ENCODE results near the gene DOK6. TPM values are rescaled to one million over a fixed set of nuclear protein-coding genes. Genes with fewer than 3 reads are reported as not detected.

The DOK6 gene
- total RNA-seq, 1 experiment from 2014 or later: not detected

DNA sequence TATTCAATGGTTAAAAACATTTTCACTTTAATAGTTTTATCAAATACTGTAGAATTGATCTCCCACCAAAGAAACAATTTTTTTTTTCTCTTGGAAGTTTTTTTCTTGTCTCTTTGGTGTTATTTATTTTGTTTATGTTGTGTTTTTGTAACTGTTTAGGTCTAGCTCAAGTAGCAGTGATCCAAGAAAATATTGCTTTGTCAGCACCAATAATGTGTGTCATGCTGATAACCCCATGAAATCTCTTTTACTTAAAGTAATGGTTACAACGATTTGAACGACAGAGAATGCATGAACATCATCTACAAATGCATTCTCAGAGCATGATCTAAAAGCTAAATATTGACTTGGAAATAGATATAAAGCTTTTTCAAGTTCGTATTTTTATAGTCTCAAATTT lies 122.9 kb downstream of the DOK6 start:
- no peaks in the 10 kb centered on the region; the same call in 1 of the 2 replicates for H3K27me3 ChIP-seq (ENCODE audit: low read length)
- H3K4me1 ChIP-seq (ENCODE audit: low read length): no peaks in the 10 kb centered on the region
- H3K9ac ChIP-seq (ENCODE audit: low read length): no peak overlapping the region

DNA sequence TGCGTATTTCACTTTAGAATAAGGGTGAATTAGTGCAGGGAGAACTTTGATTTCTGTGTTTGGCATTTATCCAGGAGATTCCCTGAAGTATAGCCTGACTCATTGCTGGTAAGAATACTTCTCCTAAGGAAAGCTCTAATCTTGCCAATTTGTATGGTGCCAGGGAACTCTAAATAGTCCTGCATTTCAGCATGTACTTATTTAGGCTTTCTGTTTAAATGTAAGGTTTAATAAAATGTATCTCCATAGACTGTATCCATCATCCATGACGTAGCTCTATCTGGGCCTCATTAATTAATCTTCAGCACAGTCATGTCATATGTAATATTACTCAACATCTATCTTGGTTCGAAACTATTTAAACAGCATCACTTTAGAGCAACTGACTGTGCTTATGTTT lies 127.7 kb downstream of the DOK6 start:
- no peaks in the 10 kb centered on the region; the same call in 1 of the 2 replicates for H3K9me2 ChIP-seq (replicated peaks; ENCODE audit: insufficient read depth, low read length)

More for the DNA sequence above, 122.9 kb downstream of the DOK6 start:
- H3K4me2 ChIP-seq (ENCODE audit: low read depth, low read length, poor library complexity, severe bottlenecking): no peak overlapping the region
- H3K9me2 ChIP-seq (replicated peaks; ENCODE audit: insufficient read depth, low read length): no peaks in the 10 kb centered on the region
- no peak overlapping the region for H3K4me3 ChIP-seq (ENCODE audit: low read length)
- no peaks in the 10 kb centered on the region for H4K20me1 ChIP-seq (ENCODE audit: insufficient read depth, low read depth, low read length)
- H3K79me2 ChIP-seq (ENCODE audit: low read length): no peaks in the 10 kb centered on the region
- no peak for DNase-seq
- no peak overlapping the region for H2AFZ ChIP-seq (ENCODE audit: low read length)
- no peaks in the 10 kb centered on the region for H3K9me3 ChIP-seq (ENCODE audit: low read length)
- H3K27ac ChIP-seq (ENCODE audit: low read length): no peak overlapping the region
- no peaks in the 10 kb centered on the region for H3K36me3 ChIP-seq (ENCODE audit: insufficient read depth, low read length)

DNA sequence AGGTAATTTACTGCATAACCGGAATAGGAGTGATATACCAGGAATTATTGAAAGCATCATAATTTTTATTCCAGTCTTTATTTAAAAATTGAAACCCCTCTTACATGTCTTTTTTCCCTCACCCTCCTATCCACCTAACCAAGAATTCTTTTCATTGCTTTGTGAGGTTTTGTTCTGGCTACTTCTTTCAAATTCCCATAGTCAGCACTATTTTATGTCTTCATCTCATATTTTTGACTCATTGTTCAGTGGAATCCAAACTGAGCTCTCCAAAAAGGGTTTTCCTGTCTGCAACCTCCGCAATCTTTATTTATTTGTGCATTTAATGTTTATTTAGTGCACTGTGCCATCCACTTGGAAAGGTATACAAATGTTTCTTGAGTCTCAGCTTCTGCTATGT lies 128.5 kb downstream of the DOK6 start:
- no peak overlapping the region for H3K27ac ChIP-seq (ENCODE audit: low read length)
- no peaks in the 10 kb centered on the region for H4K20me1 ChIP-seq (ENCODE audit: insufficient read depth, low read depth, low read length)
- no peak overlapping the region for H3K4me2 ChIP-seq (ENCODE audit: low read depth, low read length, poor library complexity, severe bottlenecking)
- H3K4me1 ChIP-seq (ENCODE audit: low read length): no peaks in the 10 kb centered on the region
- no peak for DNase-seq
- no peaks in the 10 kb centered on the region; the same call in 1 of the 2 replicates for H3K9me2 ChIP-seq (replicated peaks; ENCODE audit: insufficient read depth, low read length)
- no peak overlapping the region for H3K9ac ChIP-seq (ENCODE audit: low read length)
- no peak overlapping the region for H2AFZ ChIP-seq (ENCODE audit: low read length)
- H3K27me3 ChIP-seq (ENCODE audit: low read length): no peaks in the 10 kb centered on the region; the same call in 1 of the 2 replicates
- no peaks in the 10 kb centered on the region for H3K79me2 ChIP-seq (ENCODE audit: low read length)
- no peaks in the 10 kb centered on the region for H3K9me3 ChIP-seq (ENCODE audit: low read length)
- no peaks in the 10 kb centered on the region for H3K36me3 ChIP-seq (ENCODE audit: insufficient read depth, low read length)
- no peak overlapping the region for H3K4me3 ChIP-seq (ENCODE audit: low read length)

More for the DNA sequence above, 127.7 kb downstream of the DOK6 start:
- H3K4me1 ChIP-seq (ENCODE audit: low read length): no peaks in the 10 kb centered on the region
- H3K9ac ChIP-seq (ENCODE audit: low read length): no peak overlapping the region
- H3K27ac ChIP-seq (ENCODE audit: low read length): no peak overlapping the region
- H3K9me3 ChIP-seq (ENCODE audit: low read length): no peaks in the 10 kb centered on the region
- H2AFZ ChIP-seq (ENCODE audit: low read length): no peak overlapping the region
- no peaks in the 10 kb centered on the region for H3K79me2 ChIP-seq (ENCODE audit: low read length)
- H4K20me1 ChIP-seq (ENCODE audit: insufficient read depth, low read depth, low read length): no peaks in the 10 kb centered on the region
- no peak for DNase-seq
- H3K4me2 ChIP-seq (ENCODE audit: low read depth, low read length, poor library complexity, severe bottlenecking): no peak overlapping the region
- H3K27me3 ChIP-seq (ENCODE audit: low read length): no peaks in the 10 kb centered on the region; the same call in 1 of the 2 replicates
- H3K36me3 ChIP-seq (ENCODE audit: insufficient read depth, low read length): no peaks in the 10 kb centered on the region
- no peak overlapping the region for H3K4me3 ChIP-seq (ENCODE audit: low read length)

DNA sequence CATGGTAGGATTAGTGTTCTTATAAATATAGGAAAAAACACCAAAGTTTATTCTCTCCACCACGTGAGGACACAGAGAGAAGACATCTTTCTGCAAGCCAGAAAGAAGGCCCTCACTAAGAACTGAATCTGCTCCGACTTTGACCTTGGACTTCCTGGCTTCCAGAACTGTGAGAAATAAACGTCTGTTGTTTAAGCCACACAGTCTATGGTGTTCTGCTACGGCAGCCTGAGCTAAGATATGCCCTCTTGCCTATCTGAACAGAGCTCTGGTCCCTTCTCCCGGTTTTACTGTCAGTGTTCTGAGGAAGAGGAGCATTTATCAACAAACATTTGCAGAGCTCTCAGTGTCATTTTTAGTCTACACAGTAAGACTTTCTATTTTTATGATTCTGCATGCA lies 131.3 kb downstream of the DOK6 start:
- H3K9me3 ChIP-seq (ENCODE audit: low read length): no peaks in the 10 kb centered on the region
- no peaks in the 10 kb centered on the region for H3K27me3 ChIP-seq (ENCODE audit: low read length)
- no peaks in the 10 kb centered on the region for H4K20me1 ChIP-seq (ENCODE audit: insufficient read depth, low read depth, low read length)
- H2AFZ ChIP-seq (ENCODE audit: low read length): no peak overlapping the region
- H3K79me2 ChIP-seq (ENCODE audit: low read length): no peaks in the 10 kb centered on the region
- H3K36me3 ChIP-seq (ENCODE audit: insufficient read depth, low read length): no peaks in the 10 kb centered on the region
- H3K4me3 ChIP-seq (ENCODE audit: low read length): no peak overlapping the region
- no peaks in the 10 kb centered on the region; the same call in 1 of the 2 replicates for H3K9me2 ChIP-seq (replicated peaks; ENCODE audit: insufficient read depth, low read length)
- DNase-seq: no peak
- H3K27ac ChIP-seq (ENCODE audit: low read length): no peak overlapping the region
- H3K4me2 ChIP-seq (ENCODE audit: low read depth, low read length, poor library complexity, severe bottlenecking): no peak overlapping the region
- H3K4me1 ChIP-seq (ENCODE audit: low read length): no peaks in the 10 kb centered on the region
- H3K9ac ChIP-seq (ENCODE audit: low read length): no peak overlapping the region

DNA sequence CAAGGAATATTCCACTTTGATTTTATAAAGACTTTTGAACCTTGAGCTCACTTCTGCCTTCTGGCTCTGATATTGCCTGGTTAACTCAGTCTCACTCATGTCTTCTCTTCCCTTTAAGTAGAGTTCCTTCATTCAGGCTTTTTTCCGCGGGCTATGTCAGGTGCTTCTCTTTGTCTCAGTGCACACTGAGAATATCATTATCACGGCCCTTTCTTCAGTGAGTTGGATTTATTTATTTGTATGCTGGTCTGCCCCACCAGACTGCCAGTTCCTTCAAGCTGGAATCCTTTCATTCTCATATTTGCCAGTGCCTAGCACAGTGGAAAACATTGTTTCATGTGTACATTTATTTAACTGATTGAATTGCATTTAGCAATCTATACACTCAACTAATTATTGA lies 136.5 kb downstream of the DOK6 start:
- Histone ChIP-seq H3K27ac (ENCODE audit: low read length) (no peak overlapping the region), H3K4me2 (ENCODE audit: low read depth, low read length, poor library complexity, severe bottlenecking) (no peak overlapping the region)

DNA sequence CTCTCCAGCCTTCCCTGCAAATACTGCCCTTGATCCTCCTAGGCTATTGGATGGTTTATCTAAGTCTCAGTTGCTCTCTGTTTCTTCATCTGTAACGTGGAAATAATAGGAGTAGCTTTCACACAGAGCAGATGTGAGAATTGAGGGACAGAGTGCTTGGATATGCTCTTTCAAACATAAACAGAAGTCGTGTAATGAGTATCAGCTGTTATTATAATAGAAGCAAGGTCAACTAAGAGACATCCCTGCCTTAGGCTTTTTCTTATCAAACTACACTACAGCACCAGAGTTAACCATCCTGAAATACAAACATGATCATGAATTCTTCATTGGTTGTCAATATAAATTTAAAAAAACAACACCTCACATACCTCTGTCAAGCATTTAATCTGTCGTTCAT lies 138.2 kb downstream of the DOK6 start:
- DNase-seq: no peak

More for the DNA sequence above, 136.5 kb downstream of the DOK6 start:
- H3K4me1 ChIP-seq (ENCODE audit: low read length): no peaks in the 10 kb centered on the region
- H2AFZ ChIP-seq (ENCODE audit: low read length): no peak overlapping the region
- H3K36me3 ChIP-seq (ENCODE audit: insufficient read depth, low read length): no peaks in the 10 kb centered on the region
- no peaks in the 10 kb centered on the region for H4K20me1 ChIP-seq (ENCODE audit: insufficient read depth, low read depth, low read length)
- H3K27me3 ChIP-seq (ENCODE audit: low read length): no peaks in the 10 kb centered on the region
- H3K9ac ChIP-seq (ENCODE audit: low read length): no peak overlapping the region
- DNase-seq: no peak
- 0 out of 2 replicates have a peak, but pooled peaks cover 3% of the 10 kb centered on the region for H3K9me2 ChIP-seq (replicated peaks; ENCODE audit: insufficient read depth, low read length)
- H3K9me3 ChIP-seq (ENCODE audit: low read length): no peaks in the 10 kb centered on the region
- H3K79me2 ChIP-seq (ENCODE audit: low read length): no peaks in the 10 kb centered on the region
- H3K4me3 ChIP-seq (ENCODE audit: low read length): no peak overlapping the region

DNA sequence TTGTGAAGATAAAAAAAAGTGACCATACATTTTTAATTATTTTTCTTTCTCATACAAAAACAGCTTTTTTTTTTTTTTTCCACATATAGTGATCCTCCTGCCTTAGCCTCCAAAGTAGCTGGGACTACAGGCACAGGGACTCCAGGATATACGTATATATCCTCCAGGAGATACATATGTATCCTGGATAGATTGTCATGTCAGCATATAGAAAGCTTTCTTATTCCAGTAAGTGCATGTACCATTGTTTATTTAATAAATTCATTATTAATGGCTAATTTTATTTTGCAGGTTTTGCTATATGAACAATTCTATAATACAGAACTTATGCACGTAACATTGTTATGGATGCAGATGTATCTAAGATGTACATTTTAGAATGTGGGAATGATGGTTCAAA lies 138.7 kb downstream of the DOK6 start:
- no peak for DNase-seq
- Histone ChIP-seq H3K9me3 (ENCODE audit: low read length) (no peaks in the 10 kb centered on the region), H4K20me1 (ENCODE audit: insufficient read depth, low read depth, low read length) (no peaks in the 10 kb centered on the region), H3K4me2 (ENCODE audit: low read depth, low read length, poor library complexity, severe bottlenecking) (no peak overlapping the region), H3K27ac (ENCODE audit: low read length) (no peak overlapping the region), H3K9me2 (replicated peaks; ENCODE audit: insufficient read depth, low read length) (0 out of 2 replicates have a peak, but pooled peaks cover 3% of the 10 kb centered on the region), H3K36me3 (ENCODE audit: insufficient read depth, low read length) (no peaks in the 10 kb centered on the region), H2AFZ (ENCODE audit: low read length) (no peak overlapping the region), H3K79me2 (ENCODE audit: low read length) (no peaks in the 10 kb centered on the region), H3K4me3 (ENCODE audit: low read length) (no peak overlapping the region), H3K9ac (ENCODE audit: low read length) (no peak overlapping the region), H3K4me1 (ENCODE audit: low read length) (no peaks in the 10 kb centered on the region), H3K27me3 (ENCODE audit: low read length) (no peaks in the 10 kb centered on the region)

More for the DNA sequence above, 138.2 kb downstream of the DOK6 start:
- Histone ChIP-seq H3K4me1 (ENCODE audit: low read length) (no peaks in the 10 kb centered on the region), H2AFZ (ENCODE audit: low read length) (no peak overlapping the region), H3K4me2 (ENCODE audit: low read depth, low read length, poor library complexity, severe bottlenecking) (no peak overlapping the region), H3K36me3 (ENCODE audit: insufficient read depth, low read length) (no peaks in the 10 kb centered on the region), H3K27ac (ENCODE audit: low read length) (no peak overlapping the region), H3K9me3 (ENCODE audit: low read length) (no peaks in the 10 kb centered on the region), H4K20me1 (ENCODE audit: insufficient read depth, low read depth, low read length) (no peaks in the 10 kb centered on the region), H3K9me2 (replicated peaks; ENCODE audit: insufficient read depth, low read length) (0 out of 2 replicates have a peak, but pooled peaks cover 3% of the 10 kb centered on the region), H3K9ac (ENCODE audit: low read length) (no peak overlapping the region), H3K79me2 (ENCODE audit: low read length) (no peaks in the 10 kb centered on the region), H3K27me3 (ENCODE audit: low read length) (no peaks in the 10 kb centered on the region), H3K4me3 (ENCODE audit: low read length) (no peak overlapping the region)

DNA sequence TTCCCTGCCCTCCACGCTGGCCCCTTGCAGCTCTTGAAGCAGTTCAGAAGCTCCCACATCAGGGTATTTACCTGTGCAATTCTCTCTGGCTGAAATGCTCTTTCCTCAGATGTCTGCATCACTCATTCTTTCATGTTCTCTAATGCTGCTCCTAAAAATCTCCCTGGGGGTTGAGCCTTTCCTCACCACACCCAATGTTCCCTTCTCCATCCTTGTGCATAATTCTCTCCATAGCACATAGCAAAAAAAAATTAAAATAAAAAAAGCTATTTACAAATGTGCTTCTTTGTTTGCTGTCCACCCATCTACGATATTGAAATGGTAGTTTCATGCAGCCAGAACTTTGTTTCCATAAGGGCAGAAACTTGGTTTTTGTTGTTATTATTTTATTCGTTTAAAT lies 155.5 kb downstream of the DOK6 start:
- Histone ChIP-seq H2AFZ (ENCODE audit: low read length) (no peak overlapping the region), H3K9me2 (replicated peaks; ENCODE audit: insufficient read depth, low read length) (no peaks in the 10 kb centered on the region), H3K79me2 (ENCODE audit: low read length) (no peaks in the 10 kb centered on the region), H3K36me3 (ENCODE audit: insufficient read depth, low read length) (no peaks in the 10 kb centered on the region), H3K9me3 (ENCODE audit: low read length) (no peaks in the 10 kb centered on the region), H3K9ac (ENCODE audit: low read length) (no peak overlapping the region), H3K27me3 (ENCODE audit: low read length) (no peaks in the 10 kb centered on the region; the same call in 1 of the 2 replicates), H3K4me2 (ENCODE audit: low read depth, low read length, poor library complexity, severe bottlenecking) (no peak overlapping the region), H3K4me3 (ENCODE audit: low read length) (no peak overlapping the region), H4K20me1 (ENCODE audit: insufficient read depth, low read depth, low read length) (no peaks in the 10 kb centered on the region), H3K4me1 (ENCODE audit: low read length) (no peaks in the 10 kb centered on the region), H3K27ac (ENCODE audit: low read length) (no peak overlapping the region)
- no peak for DNase-seq
